GM21786 (cell line): Measurements from ENCODE around the gene HDX.
"Not testable (repeated sequence)": the region's sequence is repeated elsewhere in the genome, so short reads cannot be mapped to it uniquely, and the experiment has no call there.

Experiments
- ATAC-seq: cut with Tn5 transposase; IDR thresholded peaks from one replicate; pipeline ENCODE4 v1.9.1; 2021; ENCODE audit not compliant: unreplicated experiment

HDX gene, protein sequence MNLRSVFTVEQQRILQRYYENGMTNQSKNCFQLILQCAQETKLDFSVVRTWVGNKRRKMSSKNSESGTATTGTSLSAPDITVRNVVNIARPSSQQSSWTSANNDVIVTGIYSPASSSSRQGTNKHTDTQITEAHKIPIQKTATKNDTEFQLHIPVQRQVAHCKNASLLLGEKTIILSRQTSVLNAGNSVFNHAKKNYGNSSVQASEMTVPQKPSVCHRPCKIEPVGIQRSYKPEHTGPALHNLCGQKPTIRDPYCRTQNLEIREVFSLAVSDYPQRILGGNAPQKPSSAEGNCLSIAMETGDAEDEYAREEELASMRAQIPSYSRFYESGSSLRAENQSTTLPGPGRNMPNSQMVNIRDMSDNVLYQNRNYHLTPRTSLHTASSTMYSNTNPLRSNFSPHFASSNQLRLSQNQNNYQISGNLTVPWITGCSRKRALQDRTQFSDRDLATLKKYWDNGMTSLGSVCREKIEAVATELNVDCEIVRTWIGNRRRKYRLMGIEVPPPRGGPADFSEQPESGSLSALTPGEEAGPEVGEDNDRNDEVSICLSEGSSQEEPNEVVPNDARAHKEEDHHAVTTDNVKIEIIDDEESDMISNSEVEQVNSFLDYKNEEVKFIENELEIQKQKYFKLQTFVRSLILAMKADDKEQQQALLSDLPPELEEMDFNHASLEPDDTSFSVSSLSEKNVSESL

DNA sequence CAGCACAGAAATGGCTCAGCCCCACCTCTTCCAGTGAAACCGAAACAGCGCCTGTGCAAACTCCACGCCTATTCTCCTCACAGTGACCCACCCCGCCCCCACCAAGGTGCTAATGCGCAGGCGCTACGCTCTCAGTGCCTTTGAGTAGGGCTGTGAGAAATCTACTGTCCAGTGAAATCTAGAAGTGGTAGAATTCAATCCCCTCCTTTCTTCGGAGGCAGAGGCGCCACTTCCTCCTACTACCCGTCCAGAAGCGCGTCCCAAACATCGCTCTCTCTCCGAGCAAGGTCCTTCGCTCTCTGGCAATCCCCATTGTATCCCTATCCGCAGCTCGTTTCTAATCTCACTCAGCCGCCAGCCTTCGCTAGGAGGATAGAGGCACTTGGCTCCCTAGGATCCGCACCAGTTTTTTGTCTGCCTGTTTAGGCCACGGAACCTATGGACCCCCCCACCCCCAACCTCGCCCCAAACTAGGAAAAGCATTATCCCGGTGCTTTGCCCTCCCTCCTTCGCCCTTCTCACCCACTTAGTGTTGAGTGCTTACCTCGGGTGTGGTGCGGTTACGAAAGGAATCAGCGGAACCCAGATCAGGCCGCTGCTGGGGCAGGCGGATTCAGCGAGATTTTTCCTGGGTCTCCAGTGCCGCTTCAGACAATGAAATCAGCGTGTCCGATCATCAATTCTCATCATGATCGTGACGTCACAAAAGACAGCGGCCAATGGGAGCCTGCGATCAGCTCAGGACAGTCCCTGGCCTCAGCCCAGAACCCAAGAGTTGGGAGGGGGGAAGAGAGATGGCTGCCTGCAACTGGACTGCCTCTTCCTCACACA is at the start of gene HDX:
Gene HDX, minus strand, starts transcription at position 656 of the 831 bp plus-strand sequence. CDS start 27,056 bp downstream, outside the sequence.
- ATAC-seq = peak; percentile 90

DNA sequence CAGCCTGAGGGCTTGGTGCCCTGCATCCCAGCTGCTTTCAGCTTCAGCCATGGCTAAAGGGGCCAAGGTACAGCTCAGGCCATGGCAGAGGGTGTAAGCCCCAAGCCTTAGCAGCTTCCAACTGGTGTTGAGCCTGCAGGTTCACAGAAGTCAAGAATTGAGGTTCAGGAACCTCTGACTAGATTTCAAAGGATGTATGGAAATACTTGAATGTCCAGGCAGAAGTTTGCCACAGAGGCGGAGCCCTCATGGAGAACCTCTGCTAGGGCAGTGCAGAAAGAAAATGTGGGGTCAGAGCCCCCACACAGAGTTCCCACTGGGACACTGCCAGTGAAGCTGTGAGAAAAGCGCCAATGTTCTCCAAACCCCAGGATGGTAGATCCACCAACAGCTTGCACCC is 39.1 kb upstream of the HDX start:
- not testable (repeated sequence) for ATAC-seq

DNA sequence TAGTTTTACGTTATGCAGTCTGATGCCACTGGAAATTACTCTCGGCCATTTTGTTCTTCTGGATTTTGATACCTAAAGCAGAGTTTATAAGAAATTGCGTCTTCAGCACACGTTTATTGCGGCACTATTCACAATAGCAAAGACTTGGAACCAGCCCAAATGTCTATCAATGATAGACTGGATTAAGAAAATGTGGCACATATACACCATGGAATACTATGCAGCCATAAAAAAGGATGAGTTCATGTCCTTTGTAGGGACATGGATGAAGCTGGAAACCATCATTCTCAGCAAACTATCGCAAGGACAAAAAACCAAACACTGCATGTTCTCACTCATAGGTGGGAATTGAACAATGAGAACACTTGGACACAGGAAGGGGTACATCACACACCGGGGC is 35.4 kb upstream of the HDX start:
- not testable (repeated sequence) for ATAC-seq

DNA sequence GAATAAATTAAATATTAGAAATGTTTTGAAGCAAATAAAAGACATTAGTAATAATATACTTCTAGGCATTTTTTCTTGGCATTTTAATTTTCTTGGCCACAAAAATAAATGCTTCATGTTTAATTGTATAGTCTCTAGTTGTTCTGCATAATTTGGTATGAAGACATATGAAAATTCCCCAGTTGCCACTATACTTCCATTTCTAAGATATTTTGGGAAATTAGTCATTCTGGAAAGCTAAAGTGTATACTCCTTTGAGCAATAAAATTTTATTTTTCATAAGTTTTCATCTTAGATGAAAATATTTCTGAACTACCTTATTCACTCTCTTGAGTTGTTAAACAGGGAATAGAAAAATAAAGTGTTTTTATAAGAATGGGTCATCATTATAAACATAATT is 13.8 kb downstream of the HDX start:
- no peak for ATAC-seq

DNA sequence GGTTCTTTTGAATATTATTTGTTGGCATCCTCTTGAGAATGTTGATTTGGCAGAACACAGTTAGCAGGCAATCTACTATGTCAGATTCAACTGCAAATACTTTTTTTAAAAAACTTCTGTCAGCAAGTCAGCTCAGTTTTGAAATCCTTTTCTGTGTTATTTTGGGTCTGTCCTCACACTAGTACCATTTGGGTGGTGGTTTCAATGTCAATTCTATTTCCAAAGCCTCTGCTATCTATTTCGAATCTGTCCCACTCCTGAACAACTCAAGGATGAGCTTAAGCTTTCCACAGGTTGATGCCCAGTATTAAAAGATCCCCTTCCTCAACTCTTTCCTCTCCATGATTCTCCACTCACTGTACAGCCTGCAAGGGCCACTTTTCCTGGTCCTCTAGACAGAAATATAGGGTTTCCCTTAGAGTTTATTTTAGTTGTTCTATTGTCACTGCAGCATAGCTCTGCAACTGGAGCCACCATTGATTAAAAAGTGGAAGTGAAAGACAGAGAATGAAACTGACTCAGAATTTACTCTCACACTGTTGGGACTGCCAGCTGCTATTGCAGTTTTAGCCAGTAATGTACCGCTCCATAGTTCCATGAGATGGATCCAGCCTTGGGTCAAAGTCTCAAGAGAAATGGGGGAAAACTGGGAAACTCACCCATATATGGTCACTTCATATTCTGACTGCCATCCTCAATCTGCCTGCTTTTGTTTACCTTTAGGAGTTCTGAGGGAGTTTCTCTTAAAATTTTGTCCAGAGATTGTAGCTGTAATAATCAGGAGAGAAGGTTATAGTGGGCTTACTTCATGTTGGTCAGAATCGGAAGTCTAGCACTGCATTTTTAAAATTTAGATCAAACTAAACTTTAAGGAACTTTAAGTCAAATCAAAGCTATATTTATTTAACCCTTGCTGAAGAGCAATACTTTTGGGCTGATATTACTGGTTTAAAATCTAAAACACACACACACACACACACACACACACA is 14.6 kb downstream of the HDX start:
- peak; percentile 100 for ATAC-seq

DNA sequence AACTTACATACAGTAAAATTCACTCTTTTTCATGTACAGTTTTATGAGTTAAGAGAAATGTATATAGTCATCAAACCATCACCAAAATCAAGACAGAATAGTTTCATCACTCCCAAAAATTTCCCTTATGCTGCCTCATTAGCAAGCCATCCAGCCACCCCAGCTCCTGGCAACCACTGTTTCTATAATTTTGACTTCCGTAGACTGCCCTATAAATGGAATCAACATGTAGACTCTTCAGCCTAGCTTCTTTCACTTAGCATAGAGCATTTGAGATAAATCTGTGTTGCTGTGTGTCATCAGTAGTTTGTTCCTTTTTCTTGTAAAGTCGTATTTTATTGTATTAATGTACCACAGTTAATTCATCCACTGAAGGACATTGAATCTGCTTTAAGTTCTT is 23.2 kb downstream of the HDX start:
- no peak for ATAC-seq

DNA sequence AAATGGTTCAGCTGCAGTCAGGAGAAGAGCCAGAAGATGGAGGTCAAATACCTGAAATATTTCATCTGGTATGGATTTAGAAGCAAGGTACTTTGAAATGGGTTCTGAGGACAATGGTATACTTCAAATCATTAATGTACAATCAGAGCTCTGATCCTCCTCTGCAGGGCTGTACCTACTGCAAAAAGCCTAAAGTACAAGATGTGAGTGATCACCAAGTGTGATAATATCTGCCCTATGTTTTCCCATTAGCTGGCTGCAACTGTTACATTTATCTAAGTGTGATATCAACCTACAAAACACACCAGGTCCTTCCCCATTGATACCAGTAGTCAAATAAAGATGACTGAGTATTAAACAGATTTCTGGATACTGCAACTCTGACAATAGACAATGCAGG is 25.1 kb downstream of the HDX start:
- no peak for ATAC-seq

DNA sequence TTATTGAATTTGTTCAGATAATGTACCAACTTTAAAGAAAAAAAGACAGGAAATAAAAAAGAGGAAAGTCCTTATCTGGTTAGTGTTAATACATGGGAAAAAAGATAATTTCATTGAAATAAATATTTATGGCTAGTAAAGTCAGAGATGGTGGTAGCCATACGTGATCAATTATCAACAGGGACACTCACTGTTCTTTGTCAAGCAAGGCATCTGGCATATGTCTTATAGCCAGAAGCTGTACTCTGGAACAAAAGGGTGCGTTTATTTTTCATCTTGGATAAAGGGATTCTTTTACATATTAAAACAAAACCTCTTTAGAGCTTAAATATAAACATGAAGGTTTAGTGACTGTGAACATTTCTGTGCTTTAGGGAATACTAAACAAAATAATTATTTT is 26.7 kb downstream of the HDX start:
- ATAC-seq = no peak

DNA sequence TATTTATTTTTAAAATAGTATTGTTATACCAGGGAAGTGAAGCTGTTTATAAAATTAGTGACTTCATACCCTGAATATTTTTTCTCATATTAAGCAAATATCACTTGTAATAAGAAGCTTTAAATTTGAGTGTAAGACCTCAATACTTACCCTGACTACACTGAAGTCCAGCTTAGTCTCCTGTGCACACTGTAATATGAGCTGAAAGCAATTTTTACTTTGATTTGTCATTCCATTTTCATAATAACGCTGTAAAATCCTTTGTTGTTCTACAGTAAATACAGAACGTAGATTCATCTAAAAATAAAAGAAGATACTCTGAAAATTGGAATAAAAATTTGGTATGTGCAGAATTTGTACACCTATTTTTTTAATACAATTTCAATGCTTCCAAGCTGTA is 27.2 kb downstream of the HDX start:
- no peak for ATAC-seq

DNA sequence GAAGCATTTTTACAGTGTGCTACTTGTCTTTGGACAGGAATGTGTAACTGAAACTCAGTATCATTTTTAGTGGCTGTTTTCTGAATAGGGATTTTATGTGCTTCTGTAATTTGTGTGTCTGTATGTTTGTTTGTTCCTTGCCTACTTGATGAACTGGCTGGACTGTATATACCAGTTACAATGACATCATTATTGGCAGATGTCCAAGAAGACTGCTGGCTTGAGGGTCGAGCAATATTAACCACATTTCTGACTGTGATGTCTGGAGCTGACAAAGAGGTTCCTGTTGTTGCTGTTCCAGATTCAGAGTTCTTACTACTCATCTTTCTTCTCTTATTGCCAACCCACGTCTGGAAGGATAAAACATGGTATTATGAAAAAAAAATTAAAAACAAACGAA is 33.0 kb downstream of the HDX start:
- no peak for ATAC-seq

DNA sequence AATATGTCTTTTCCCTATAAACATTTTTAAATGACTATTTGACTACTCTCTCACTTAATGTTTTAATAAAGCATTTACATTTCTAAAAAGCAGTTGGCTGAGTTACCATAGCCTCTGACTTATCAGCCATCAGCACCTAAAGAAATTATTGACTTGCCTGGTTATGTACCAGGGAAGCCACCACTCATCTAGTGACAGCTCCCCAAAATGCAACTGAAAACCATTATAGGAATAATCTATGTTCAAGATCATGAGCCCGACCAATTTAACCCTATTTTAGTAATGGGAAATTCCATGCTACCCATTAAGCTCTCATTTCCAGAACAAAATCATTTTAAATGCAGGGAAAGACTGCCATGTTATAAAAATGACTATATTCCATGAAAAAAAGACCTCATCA is 34.4 kb downstream of the HDX start:
- ATAC-seq = no peak

DNA sequence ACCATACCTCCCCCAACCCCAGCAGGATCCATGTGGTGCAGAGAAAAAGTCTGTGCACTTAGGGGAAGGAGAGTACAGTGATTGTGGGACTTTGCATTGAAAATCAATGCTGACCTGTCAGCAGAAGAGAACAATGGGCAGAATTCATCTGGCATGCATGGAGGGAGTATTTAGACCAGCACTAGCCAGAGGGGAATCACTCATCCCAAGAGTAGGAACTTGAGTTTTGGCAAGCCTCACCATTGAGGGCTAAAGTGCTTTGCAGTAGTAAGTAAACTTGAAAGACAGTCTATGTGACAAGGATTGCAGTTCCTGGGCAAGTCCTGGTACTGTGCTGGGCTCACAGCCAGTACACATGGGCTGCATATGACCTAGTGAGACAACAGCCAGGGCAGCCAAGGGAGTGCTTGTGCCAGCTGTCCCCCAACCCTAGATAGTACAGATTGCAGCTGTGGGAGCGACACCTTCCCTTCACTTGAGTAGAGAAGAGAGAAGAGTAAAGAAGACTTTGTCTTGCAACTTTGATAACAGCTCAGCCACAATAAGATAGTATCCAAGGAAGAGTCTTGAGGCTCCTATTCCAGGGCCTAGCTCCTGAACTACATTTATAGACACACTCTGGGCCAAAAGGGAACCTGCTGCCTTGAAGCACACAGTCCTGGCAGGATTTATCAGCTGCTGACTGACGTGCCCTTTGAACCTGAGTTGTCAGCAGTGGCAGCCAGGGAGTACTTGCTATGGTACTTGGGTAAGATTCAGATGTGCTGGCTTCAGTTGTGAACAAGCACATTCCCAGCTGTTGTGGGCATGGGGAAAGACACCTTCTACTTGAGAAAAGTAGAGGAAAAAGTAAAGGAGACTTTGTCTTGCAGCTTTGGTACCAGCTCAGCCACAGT is 48.7 kb downstream of the HDX start:
- no peak for ATAC-seq

DNA sequence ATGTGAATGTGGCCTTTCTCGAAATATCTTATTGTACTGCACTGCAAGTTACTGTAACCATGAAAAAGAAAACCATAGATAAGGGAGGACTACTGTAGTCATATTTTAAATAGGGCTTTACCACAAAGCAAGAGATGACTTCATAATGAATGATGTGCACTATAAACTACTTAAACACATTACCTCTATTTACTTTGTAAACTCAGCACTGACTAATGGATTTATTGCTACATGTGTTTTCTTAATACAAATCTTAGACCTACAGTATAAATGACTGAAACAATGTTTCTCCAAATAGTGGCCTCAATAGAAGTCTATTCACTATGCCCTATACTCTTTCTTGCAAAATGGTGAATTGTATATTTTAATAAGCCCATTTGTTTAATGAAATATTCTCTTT is 61.1 kb downstream of the HDX start:
- no peak for ATAC-seq

DNA sequence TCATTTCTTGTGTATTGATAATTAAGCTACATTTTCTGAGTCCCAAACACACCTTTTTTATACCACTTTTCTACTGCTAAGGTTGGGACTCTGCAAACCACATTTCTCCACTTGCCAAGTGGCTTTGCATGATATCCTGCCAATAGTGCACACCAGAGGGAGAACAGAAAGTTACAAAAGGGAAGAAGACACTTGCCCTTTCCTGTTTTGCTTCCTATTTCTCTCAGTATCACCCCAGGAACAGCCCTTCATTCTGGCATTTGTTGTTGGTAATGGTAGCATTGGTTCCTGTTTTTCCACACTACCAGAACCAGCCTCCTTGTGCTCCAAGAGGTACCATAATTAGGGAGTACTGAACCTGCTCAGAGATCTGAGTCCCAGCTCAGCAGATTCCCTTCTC is 87.1 kb downstream of the HDX start:
- no peak for ATAC-seq

DNA sequence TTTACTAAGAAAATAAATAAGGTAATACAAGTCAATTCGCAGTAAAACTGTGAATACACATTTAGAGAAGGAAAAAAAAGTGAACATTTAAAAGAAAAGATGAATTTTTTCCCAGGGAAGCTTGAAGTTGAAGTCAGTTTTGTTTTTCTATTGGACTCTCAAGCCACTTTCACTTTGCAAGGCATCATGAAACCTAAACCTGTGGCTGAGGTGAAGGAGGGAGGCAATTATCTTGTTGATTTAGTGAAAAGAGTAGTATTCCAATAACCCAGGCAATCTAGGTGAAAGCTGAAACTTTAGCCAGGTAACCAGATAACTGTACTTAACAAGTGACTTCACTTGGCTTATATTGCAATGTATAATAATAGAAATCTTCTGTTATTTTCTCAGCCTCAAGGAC is 138.6 kb downstream of the HDX start:
- peak; percentile 74 for ATAC-seq

DNA sequence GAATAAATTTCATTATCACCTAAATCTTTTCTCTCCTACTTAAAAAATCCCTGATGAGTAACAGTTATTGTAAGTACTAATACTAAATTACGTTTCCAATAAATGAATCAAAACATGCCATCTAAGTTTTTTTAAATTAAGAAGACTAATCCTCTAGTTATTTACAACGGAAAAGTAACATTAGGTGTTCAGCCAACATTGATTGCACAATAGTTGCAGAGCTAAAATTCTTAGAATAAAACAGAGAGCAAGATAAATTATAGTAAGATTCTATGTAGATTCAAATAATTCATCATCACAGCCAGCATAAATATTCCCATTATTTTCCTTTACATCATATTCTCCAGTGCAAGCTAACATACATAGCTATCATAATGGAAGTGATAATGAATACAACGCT is 139.2 kb downstream of the HDX start:
- peak; percentile 13 for ATAC-seq

DNA sequence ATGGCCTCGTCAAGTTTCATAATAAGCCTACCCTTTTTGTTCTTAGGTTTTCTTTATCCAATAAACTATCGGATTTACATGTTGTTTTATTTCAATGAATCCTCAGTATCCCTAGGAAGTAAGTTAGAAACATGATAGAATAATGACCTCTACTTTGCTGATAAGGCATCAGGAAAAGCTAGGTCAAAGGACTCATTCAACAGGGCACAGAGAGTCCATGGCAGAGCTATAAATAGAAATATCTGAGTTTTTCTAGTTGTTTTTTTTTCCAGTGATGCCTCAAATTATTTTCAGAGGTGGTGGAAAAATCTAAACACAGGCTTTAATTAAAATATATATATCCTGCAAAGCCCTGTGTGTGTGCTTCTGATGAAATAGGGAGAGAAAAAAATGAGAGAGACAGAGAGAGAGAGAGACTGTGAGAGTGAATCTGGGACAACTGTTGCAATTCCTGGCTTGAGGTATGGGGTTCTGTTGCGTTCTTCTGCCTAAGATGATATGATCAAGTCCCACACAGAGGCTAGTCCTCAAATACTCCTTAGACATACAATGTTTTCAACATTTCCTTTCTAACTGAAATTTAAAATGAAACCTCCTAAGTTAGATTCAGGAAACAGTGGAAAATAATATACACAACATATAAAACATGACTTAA is 139.9 kb downstream of the HDX start:
- no peak for ATAC-seq

DNA sequence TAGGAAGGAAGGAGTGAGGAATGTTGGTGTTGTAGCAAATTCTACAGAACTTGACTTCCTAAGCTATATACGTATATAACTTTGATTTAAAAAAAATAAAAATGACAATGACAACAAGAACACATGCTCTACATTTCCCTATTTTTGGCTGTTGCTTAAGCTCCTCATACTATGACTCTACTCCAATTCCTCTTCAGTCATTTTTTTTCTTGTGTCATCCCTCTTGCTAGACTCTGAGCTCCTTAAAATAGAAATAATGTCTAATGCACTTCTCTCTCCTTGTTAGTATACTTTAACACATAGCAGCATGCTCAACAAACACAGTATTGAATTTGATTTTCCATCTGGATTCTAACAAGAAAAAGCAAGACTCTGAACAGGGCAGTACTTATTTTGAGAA is 144.0 kb downstream of the HDX start:
- no peak for ATAC-seq

DNA sequence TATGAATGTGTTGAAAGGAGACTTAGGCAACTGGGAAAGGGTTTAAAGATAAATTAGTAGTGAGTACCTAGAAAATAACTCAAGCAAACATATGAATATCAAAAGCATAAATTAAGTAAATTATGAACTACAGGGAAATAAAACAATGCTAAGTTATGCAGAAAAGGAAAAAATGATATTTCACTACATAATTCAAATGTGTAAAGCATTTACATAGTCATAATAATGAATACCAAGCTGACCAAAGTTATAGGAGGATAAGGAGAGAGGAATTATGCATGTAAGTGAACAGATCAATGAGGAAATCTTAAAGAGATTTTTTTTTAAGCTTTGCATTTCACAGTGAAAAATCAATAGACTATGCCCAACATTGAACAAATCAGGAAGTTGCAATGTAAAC is 145.0 kb downstream of the HDX start:
- ATAC-seq = no peak
